Loucy (cell line): ENCODE measurements around the gene NR2C1.

Experiments
- H2AFZ ChIP-seq: fragments of 200-600 bp; sonication (generic); 2 replicates; pipeline ENCODE4 v1.6.0; 2016; ENCODE audit warnings: antibody characterized with exemption, mild to moderate bottlenecking, low read length, moderate library complexity
- H3F3A ChIP-seq: fragments of 200-600 bp; 2 replicates; pipeline ENCODE4 v1.6.0; 2016; ENCODE audit warnings: antibody characterized with exemption, low read depth, mild to moderate bottlenecking
- H3K27me3 ChIP-seq: fragments of 200-600 bp; sonication (generic); 2 replicates; pipeline ENCODE4 v1.6.1; 2014; ENCODE audit warnings: low read length, mild to moderate bottlenecking; ENCODE audit not compliant: insufficient read depth, poor library complexity, severe bottlenecking
- H3K36me3 ChIP-seq: fragments of 200-600 bp; sonication (generic); 2 replicates; pipeline ENCODE4 v1.6.1; 2016; ENCODE audit warnings: low read length; ENCODE audit not compliant: insufficient read depth
- H3K4me1 ChIP-seq: fragments of 200-600 bp; sonication (generic); 2 replicates; pipeline ENCODE4 v1.5.1; 2014; ENCODE audit warnings: low read length, mild to moderate bottlenecking; ENCODE audit not compliant: insufficient read depth, poor library complexity, severe bottlenecking
- H3K4me2 ChIP-seq: fragments of 200-600 bp; sonication (generic); 2 replicates; pipeline ENCODE4 v1.6.0; 2014; ENCODE audit warnings: antibody characterized with exemption, low read length, low read depth, mild to moderate bottlenecking; ENCODE audit not compliant: poor library complexity, severe bottlenecking
- H3K4me3 ChIP-seq: fragments of 200-600 bp; sonication (generic); 2 replicates; pipeline ENCODE4 v1.5.1; 2014; ENCODE audit warnings: low read length, mild to moderate bottlenecking, mixed read lengths; ENCODE audit not compliant: poor library complexity, severe bottlenecking
- H3K79me2 ChIP-seq: fragments of 200-600 bp; sonication (generic); 2 replicates; pipeline ENCODE4 v1.6.1; 2014; ENCODE audit warnings: low read length; ENCODE audit not compliant: insufficient read depth
- H3K9ac ChIP-seq: fragments of 200-600 bp; sonication (generic); 2 replicates; pipeline ENCODE4 v1.6.0; 2014; ENCODE audit warnings: mild to moderate bottlenecking, low read depth, low read length, moderate library complexity; ENCODE audit not compliant: poor library complexity, severe bottlenecking
- H3K9me2 ChIP-seq: fragments of 200-600 bp; sonication (generic); replicated peaks from 2 replicates; pipeline ENCODE4 v1.6.1; 2016; ENCODE audit warnings: low read depth, low read length, mixed read lengths
- H3K9me3 ChIP-seq: fragments of 200-600 bp; sonication (generic); 2 replicates; pipeline ENCODE4 v1.6.1; 2014; ENCODE audit warnings: mild to moderate bottlenecking, antibody characterized with exemption, low read length, low read depth; ENCODE audit not compliant: insufficient read depth
- H4K20me1 ChIP-seq: fragments of 200-600 bp; sonication (generic); 2 replicates; pipeline ENCODE4 v1.6.0; 2014; ENCODE audit warnings: antibody characterized with exemption, low read length, mild to moderate bottlenecking; ENCODE audit not compliant: insufficient read depth, poor library complexity, severe bottlenecking
- EZH2phosphoT487 ChIP-seq: fragments of 200-600 bp; IDR thresholded peaks from 2 replicates; pipeline ENCODE4 v1.6.1; 2018; ENCODE audit warnings: antibody characterized with exemption, mild to moderate bottlenecking, moderate library complexity, borderline replicate concordance
- TF ChIP-seq, protein P1 (sequence below): fragments of 200-600 bp; sonication (generic); conservative IDR thresholded peaks from 2 replicates; pipeline ENCODE4 v1.5.1; 2014; ENCODE audit warnings: mild to moderate bottlenecking, antibody characterized with exemption, low read length

NR2C1 gene

DNA sequence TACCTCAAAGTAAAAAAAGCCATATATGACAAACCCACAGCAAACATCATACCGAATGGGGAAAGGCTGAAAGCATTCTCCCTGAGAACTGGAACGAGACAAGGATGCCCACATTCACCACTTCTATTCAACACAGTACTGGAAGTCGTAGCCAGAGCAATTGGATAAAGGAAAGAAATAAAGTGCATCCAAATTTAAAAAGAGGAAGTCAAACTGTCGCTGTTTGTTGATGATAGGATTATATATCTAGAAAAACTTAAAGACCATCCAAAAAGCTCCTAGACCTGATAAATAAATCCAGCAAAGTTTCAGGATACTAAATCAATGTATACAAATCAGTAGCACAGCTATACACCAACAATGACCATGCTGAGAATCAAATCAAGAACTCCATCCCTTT lies 75.1 kb downstream of the NR2C1 start:
- Histone ChIP-seq H3K9me2 (no peaks in the 10 kb centered on the region), H4K20me1 (peaks cover 28% of the 10 kb centered on the region), H3F3A (no peaks in the 10 kb centered on the region), H2AFZ (no peak overlapping the region), H3K9ac (no peak overlapping the region), H3K36me3 (peaks cover 19% of the 10 kb centered on the region; the same call in 1 of the 2 replicates), H3K79me2 (peaks cover 65% of the 10 kb centered on the region), H3K9me3 (no peaks in the 10 kb centered on the region), H3K4me1 (peaks cover 31% of the 10 kb centered on the region), H3K27me3 (no peaks in the 10 kb centered on the region), H3K4me2 (peak overlapping the region; percentile 73), H3K4me3 (peak overlapping the region; percentile 63)
- TF ChIP-seq, protein P1, sequence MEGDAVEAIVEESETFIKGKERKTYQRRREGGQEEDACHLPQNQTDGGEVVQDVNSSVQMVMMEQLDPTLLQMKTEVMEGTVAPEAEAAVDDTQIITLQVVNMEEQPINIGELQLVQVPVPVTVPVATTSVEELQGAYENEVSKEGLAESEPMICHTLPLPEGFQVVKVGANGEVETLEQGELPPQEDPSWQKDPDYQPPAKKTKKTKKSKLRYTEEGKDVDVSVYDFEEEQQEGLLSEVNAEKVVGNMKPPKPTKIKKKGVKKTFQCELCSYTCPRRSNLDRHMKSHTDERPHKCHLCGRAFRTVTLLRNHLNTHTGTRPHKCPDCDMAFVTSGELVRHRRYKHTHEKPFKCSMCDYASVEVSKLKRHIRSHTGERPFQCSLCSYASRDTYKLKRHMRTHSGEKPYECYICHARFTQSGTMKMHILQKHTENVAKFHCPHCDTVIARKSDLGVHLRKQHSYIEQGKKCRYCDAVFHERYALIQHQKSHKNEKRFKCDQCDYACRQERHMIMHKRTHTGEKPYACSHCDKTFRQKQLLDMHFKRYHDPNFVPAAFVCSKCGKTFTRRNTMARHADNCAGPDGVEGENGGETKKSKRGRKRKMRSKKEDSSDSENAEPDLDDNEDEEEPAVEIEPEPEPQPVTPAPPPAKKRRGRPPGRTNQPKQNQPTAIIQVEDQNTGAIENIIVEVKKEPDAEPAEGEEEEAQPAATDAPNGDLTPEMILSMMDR: no peak
- no peak for TF ChIP-seq EZH2phosphoT487

- Histone ChIP-seq H3K4me2 (peak overlapping the region; percentile 73), H3F3A (no peaks in the 10 kb centered on the region), H3K9me3 (no peaks in the 10 kb centered on the region), H3K4me3 (peak overlapping the region; percentile 63), H3K36me3 (peaks cover 19% of the 10 kb centered on the region; the same call in 1 of the 2 replicates), H2AFZ (no peak overlapping the region), H3K9ac (no peak overlapping the region), H3K27me3 (no peaks in the 10 kb centered on the region), H3K4me1 (peaks cover 31% of the 10 kb centered on the region), H3K9me2 (no peaks in the 10 kb centered on the region), H3K79me2 (peaks cover 59% of the 10 kb centered on the region), H4K20me1 (peaks cover 28% of the 10 kb centered on the region)
- TF ChIP-seq EZH2phosphoT487: no peak
- TF ChIP-seq, protein P1: no peak
Observed at GRCh38 chr12:94997726-94998125, 75.7 kb downstream of the NR2C1 start.

- H4K20me1 ChIP-seq: peaks cover 28% of the 10 kb centered on the region
- TF ChIP-seq, protein P1: no peak
- no peak for TF ChIP-seq EZH2phosphoT487
- H3K79me2 ChIP-seq: peaks cover 52% of the 10 kb centered on the region
- no peaks in the 10 kb centered on the region for H3K9me2 ChIP-seq
- H3K9ac ChIP-seq: no peak overlapping the region
- H3K9me3 ChIP-seq: no peaks in the 10 kb centered on the region
- no peak overlapping the region for H2AFZ ChIP-seq
- no peak overlapping the region for H3K4me3 ChIP-seq
- H3K36me3 ChIP-seq: peaks cover 22% of the 10 kb centered on the region; the same call in 1 of the 2 replicates
- no peaks in the 10 kb centered on the region for H3K27me3 ChIP-seq
- H3K4me2 ChIP-seq: peak overlapping the region; percentile 73
- peaks cover 27% of the 10 kb centered on the region for H3K4me1 ChIP-seq
- H3F3A ChIP-seq: no peaks in the 10 kb centered on the region
Observed at GRCh38 chr12:94997061-94997460, 76.4 kb downstream of the NR2C1 start.
